Neural progenitor cell (in vitro differentiated cells): ENCODE data around the gene VSIG8. TPM values are rescaled to one million over a fixed set of nuclear protein-coding genes. Genes with fewer than 3 reads are reported as not detected.

Experiments used
- DNase-seq: peaks from one replicate; pipeline ENCODE4 v3.0.0-alpha.2; 2016; ENCODE audit warnings: low spot score
- H2AFZ ChIP-seq: fragments of 200-600 bp; sonication (generic); replicated peaks from 2 replicates; pipeline ENCODE4 v1.6.1; 2016; ENCODE audit warnings: antibody characterized with exemption
- H3F3A ChIP-seq: fragments of 200-600 bp; sonication (generic); 2 replicates; pipeline ENCODE4 v1.6.1; 2016; ENCODE audit warnings: antibody characterized with exemption, low read depth
- H3K27ac ChIP-seq: fragments of 200-600 bp; sonication (generic); 2 replicates; pipeline ENCODE4 v1.5.1; 2016; ENCODE audit warnings: mild to moderate bottlenecking
- H3K27me3 ChIP-seq: fragments of 200-600 bp; sonication (generic); 2 replicates; pipeline ENCODE4 v1.6.1; 2016; ENCODE audit warnings: mild to moderate bottlenecking, moderate library complexity
- H3K36me3 ChIP-seq: fragments of 200-600 bp; sonication (generic); 2 replicates; pipeline ENCODE4 v1.5.1; 2016
- H3K4me1 ChIP-seq: fragments of 200-600 bp; sonication (generic); 2 replicates; pipeline ENCODE4 v1.6.1; 2016; ENCODE audit warnings: mixed run types
- H3K4me2 ChIP-seq: fragments of 200-600 bp; sonication (generic); 2 replicates; pipeline ENCODE4 v1.6.1; 2016
- H3K4me3 ChIP-seq: fragments of 200-600 bp; sonication (generic); 2 replicates; pipeline ENCODE4 v1.5.1; 2016
- H3K79me2 ChIP-seq: fragments of 200-600 bp; sonication (generic); 2 replicates; pipeline ENCODE4 v1.6.1; 2016; ENCODE audit warnings: low read depth
- H3K9ac ChIP-seq: fragments of 200-600 bp; sonication (generic); 2 replicates; pipeline ENCODE4 v1.6.1; 2016
- H3K9me3 ChIP-seq: fragments of 200-600 bp; sonication (generic); 2 replicates; pipeline ENCODE4 v1.5.1; 2016; ENCODE audit warnings: low read depth
- H4K20me1 ChIP-seq: fragments of 200-600 bp; sonication (generic); 2 replicates; pipeline ENCODE4 v1.6.1; 2016; ENCODE audit warnings: low read depth
- H3K27ac Mint-ChIP-seq: 3 replicates; pipeline ENCODE4 v1.8.0; 2021; ENCODE audit warnings: mixed read lengths
- H3K27me3 Mint-ChIP-seq: 2 replicates; pipeline ENCODE4 v1.8.0; 2022; ENCODE audit warnings: low read depth, mild to moderate bottlenecking, inconsistent platforms, moderate library complexity, mixed read lengths; ENCODE audit not compliant: insufficient read depth
- H3K36me3 Mint-ChIP-seq: 3 replicates; pipeline ENCODE4 v1.8.0; 2021; ENCODE audit warnings: mixed read lengths
- H3K4me1 Mint-ChIP-seq: 3 replicates; pipeline ENCODE4 v1.8.0; 2021; ENCODE audit warnings: mixed read lengths
- H3K4me3 Mint-ChIP-seq: 3 replicates; pipeline ENCODE4 v1.8.0; 2021; ENCODE audit warnings: mild to moderate bottlenecking, moderate library complexity, mixed read lengths
- H3K9me3 Mint-ChIP-seq: 3 replicates; pipeline ENCODE4 v1.8.0; 2020; ENCODE audit warnings: mixed read lengths
- CTCF ChIP-seq: fragments of 200-600 bp; sonication (generic); IDR thresholded peaks from 2 replicates; pipeline ENCODE4 v1.5.1; 2017; ENCODE audit warnings: antibody characterized with exemption, mild to moderate bottlenecking
- EZH2 ChIP-seq: fragments of 200-600 bp; sonication (generic); IDR thresholded peaks from 2 replicates; pipeline ENCODE4 v1.6.1; 2017; ENCODE audit warnings: antibody characterized with exemption, mild to moderate bottlenecking, moderate library complexity
- EZH2phosphoT487 ChIP-seq: fragments of 200-600 bp; sonication (generic); IDR thresholded peaks from 2 replicates; pipeline ENCODE4 v1.6.1; 2017; ENCODE audit warnings: antibody characterized with exemption
- total RNA-seq: library from RNA; depleted of rRNA; stranded (reverse); fragments of >200 nt; gene quantifications from 2 replicates; pipeline ENCODE4 v1.2.3, GENCODE V29; 2015; ENCODE audit warnings: low replicate concordance

The VSIG8 gene
- total RNA-seq, 1 donor from 2014 or later = not detected

- H3K36me3 Mint-ChIP-seq = no peaks in the 10 kb centered on the region
- Histone ChIP-seq H3K9me3 (no peaks in the 10 kb centered on the region), H2AFZ (no peak overlapping the region), H3K79me2 (no peaks in the 10 kb centered on the region), H3K9ac (no peak overlapping the region), H4K20me1 (no peaks in the 10 kb centered on the region), H3K27ac (no peak overlapping the region), H3K4me3 (no peak overlapping the region), H3F3A (peaks cover 6% of the 10 kb centered on the region), H3K36me3 (no peaks in the 10 kb centered on the region), H3K4me2 (peak overlapping the region; percentile 59), H3K4me1 (peaks cover 17% of the 10 kb centered on the region), H3K27me3 (peaks cover 40% of the 10 kb centered on the region)
- peak; percentile 54 for DNase-seq
- TF ChIP-seq EZH2phosphoT487 = no peak
- TF ChIP-seq CTCF = no peak
- no peak for TF ChIP-seq EZH2
- H3K4me1 Mint-ChIP-seq = peaks cover 21% of the 10 kb centered on the region
- H3K4me3 Mint-ChIP-seq = no peak overlapping the region
- H3K27ac Mint-ChIP-seq = peak overlapping the region; percentile 15
- peaks cover 8% of the 10 kb centered on the region for H3K27me3 Mint-ChIP-seq
- no peaks in the 10 kb centered on the region for H3K9me3 Mint-ChIP-seq
Measured at GRCh38 chr1:159831412-159832141, 30.9 kb downstream of the VSIG8 start.

GRCh38 chr1:159830722-159831121 is 31.7 kb downstream of the VSIG8 start:
- H3K4me2 ChIP-seq = peak overlapping the region; percentile 59
- no peaks in the 10 kb centered on the region for H3K36me3 Mint-ChIP-seq
- peaks cover 13% of the 10 kb centered on the region for H3K27me3 Mint-ChIP-seq
- H3K4me1 ChIP-seq = peaks cover 17% of the 10 kb centered on the region
- no peak overlapping the region for H3K4me3 ChIP-seq
- no peaks in the 10 kb centered on the region for H3K36me3 ChIP-seq
- DNase-seq = no peak
- no peak overlapping the region for H3K4me3 Mint-ChIP-seq
- no peaks in the 10 kb centered on the region for H3K9me3 Mint-ChIP-seq
- no peaks in the 10 kb centered on the region for H3K79me2 ChIP-seq
- H3K27ac ChIP-seq = no peak overlapping the region
- H3K27ac Mint-ChIP-seq = no peak overlapping the region
- no peak for TF ChIP-seq CTCF
- TF ChIP-seq EZH2phosphoT487 = no peak
- no peak for TF ChIP-seq EZH2
- no peaks in the 10 kb centered on the region for H3K9me3 ChIP-seq
- no peak overlapping the region for H3K9ac ChIP-seq
- peaks cover 6% of the 10 kb centered on the region for H3F3A ChIP-seq
- H3K27me3 ChIP-seq = peaks cover 40% of the 10 kb centered on the region
- H2AFZ ChIP-seq = no peak overlapping the region
- H4K20me1 ChIP-seq = no peaks in the 10 kb centered on the region
- H3K4me1 Mint-ChIP-seq = peaks cover 25% of the 10 kb centered on the region

- Mint-ChIP-seq H3K4me1 (peaks cover 31% of the 10 kb centered on the region), H3K27ac (peak overlapping the region; percentile 70), H3K9me3 (no peaks in the 10 kb centered on the region), H3K27me3 (peaks cover 17% of the 10 kb centered on the region), H3K4me3 (no peak overlapping the region), H3K36me3 (no peaks in the 10 kb centered on the region)
- no peak overlapping the region for H2AFZ ChIP-seq
- no peaks in the 10 kb centered on the region for H3K9me3 ChIP-seq
- H3K27me3 ChIP-seq = peaks cover 37% of the 10 kb centered on the region
- H4K20me1 ChIP-seq = no peaks in the 10 kb centered on the region
- H3F3A ChIP-seq = peaks cover 6% of the 10 kb centered on the region
- DNase-seq = no peak
- H3K36me3 ChIP-seq = no peaks in the 10 kb centered on the region
- H3K4me1 ChIP-seq = peaks cover 17% of the 10 kb centered on the region
- H3K27ac ChIP-seq = no peak overlapping the region
- no peak overlapping the region for H3K9ac ChIP-seq
- TF ChIP-seq EZH2phosphoT487 = no peak
- TF ChIP-seq CTCF = no peak
- TF ChIP-seq EZH2 = no peak
- no peaks in the 10 kb centered on the region for H3K79me2 ChIP-seq
- no peak overlapping the region for H3K4me2 ChIP-seq
- H3K4me3 ChIP-seq = no peak overlapping the region
Measured at GRCh38 chr1:159829822-159830465, 32.5 kb downstream of the VSIG8 start.
